ENCODE measurements around the gene SAP30.

The SAP30 gene

GRCh38 chr4:173367946-173368345 lies 2.8 kb upstream of the SAP30 start:
- no peak for DNase-seq

- DNase-seq: peak; percentile 50 to 51
Observed at GRCh38 chr4:173370130-173370476, 651 bp upstream of the SAP30 start.

- peak; percentile 7 to 20 for DNase-seq
Observed at GRCh38 chr4:173371292-173372192, 788 bp downstream of the SAP30 start.

- DNase-seq: no peak
Observed at GRCh38 chr4:173374588-173374987, 3.8 kb downstream of the SAP30 start.

DNA sequence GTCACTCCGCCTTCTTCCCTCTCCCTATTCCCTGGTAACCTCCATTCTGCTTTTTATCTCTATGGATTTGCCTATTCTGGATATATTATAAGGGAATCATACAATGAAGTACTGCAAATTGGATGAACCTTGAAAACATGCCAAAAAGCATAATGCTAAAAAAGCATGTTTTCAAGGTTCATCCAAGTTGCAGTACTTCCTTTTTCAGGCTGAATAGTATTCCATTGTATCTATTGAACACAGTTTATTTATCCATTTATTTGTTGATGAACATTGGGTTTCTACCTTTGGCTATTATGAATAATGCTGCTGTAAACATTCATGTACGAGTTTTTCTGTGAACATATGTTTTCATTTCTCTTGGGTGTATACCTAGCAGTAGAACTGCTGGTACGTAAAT lies 9.2 kb downstream of the SAP30 start:
- no peak for DNase-seq

GRCh38 chr4:173380987-173381386 lies 10.2 kb downstream of the SAP30 start:
- no peak for DNase-seq

- no peak for DNase-seq
Observed at GRCh38 chr4:173381610-173382009, 10.9 kb downstream of the SAP30 start.

GRCh38 chr4:173382349-173382748 lies 11.6 kb downstream of the SAP30 start:
- DNase-seq: no peak

DNA sequence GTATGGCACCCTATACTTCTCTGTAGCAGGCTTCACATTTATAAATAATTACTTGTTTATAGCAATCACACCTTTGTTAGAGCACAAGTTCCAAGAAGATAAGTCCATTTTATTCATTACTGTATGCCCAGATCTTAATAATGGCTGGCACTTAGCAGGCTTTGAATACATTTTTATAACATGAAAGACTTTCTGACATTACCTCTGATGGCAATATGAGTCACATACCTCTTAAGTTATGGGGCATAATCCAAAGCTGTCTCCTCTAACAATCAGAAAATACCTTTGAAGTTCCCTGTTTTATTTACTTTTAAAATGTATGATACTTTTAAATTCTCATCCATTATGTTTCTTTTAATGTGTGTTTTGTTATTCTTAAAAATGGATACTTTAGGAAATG lies 16.0 kb downstream of the SAP30 start:
- DNase-seq: no peak

DNA sequence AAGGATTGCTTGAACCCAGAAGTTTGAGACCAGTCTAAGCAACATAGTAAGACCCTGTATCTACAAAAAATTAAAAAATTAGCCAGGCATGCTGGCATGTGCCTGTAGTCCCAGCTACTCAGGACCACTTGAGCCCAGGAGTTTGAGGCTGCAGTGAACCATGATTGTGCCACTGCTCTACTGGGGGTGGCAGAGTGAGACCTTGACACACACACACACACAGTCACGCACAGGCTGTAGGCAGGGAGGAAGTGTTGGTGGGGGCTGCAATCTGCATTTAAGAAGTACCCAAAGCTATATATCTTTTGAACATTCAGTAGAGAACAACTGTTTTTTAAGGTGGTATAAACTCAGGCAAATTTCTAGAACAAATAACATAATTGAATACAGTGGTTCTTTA lies 20.9 kb downstream of the SAP30 start:
- DNase-seq: no peak

- no peak for DNase-seq
Observed at GRCh38 chr4:173397604-173398003, 26.9 kb downstream of the SAP30 start.

GRCh38 chr4:173398220-173398619 lies 27.5 kb downstream of the SAP30 start:
- no peak for DNase-seq

GRCh38 chr4:173398779-173399415 lies 28.1 kb downstream of the SAP30 start, which contains the start of gene SCRG1:
TSS of gene SCRG1 (minus strand) at chr4:173399116. CDS start at chr4:173391414, 7,702 bp downstream.
- no peak for DNase-seq

GRCh38 chr4:173401063-173401462 lies 30.3 kb downstream of the SAP30 start:
- DNase-seq: no peak

DNA sequence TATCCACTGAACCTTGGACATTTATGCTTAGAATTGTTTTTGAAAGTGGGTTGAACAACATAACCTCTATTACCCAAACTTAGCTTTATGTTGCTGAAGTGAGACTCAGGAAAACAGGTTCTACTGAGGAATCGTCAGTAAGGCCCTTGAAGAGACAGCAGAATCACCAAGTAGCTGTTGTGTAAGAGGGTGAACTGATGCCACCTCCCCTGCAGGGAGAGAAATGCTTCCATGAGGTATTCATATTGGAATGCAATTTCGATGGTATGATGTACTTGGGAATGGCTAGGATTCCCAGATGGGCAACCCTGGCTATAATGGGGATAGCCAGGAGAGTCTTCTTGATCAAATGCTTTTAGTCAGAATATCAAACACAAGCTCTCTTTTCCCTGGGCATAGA lies 32.3 kb downstream of the SAP30 start:
- DNase-seq: no peak

DNA sequence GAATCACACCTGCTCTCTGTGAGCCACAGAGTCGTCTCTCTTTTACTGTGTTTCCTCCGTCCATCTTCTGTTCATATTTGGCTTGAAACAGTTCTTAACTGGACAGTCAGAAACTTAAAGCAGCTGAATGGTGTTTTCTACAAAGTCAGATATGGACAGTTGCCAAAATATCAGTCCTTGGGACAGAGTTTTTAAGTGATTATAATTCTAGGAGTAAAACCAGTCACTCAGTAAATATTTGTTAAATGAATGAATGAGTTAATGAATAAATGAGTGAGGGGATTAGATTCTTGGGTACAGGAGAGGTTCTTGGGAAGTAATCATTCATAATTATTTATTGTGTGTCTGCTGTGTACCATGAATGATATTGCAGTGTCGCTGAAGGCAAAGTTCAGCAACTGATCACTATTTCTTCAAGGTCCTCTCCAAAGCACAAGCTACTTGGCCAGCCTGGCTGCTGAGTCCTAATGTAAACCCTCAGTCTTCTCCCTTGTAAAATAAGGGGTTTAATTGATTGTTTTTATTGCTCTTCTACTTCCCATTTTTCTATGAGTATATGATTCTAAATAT lies 33.6 kb downstream of the SAP30 start:
- no peak for DNase-seq

DNA sequence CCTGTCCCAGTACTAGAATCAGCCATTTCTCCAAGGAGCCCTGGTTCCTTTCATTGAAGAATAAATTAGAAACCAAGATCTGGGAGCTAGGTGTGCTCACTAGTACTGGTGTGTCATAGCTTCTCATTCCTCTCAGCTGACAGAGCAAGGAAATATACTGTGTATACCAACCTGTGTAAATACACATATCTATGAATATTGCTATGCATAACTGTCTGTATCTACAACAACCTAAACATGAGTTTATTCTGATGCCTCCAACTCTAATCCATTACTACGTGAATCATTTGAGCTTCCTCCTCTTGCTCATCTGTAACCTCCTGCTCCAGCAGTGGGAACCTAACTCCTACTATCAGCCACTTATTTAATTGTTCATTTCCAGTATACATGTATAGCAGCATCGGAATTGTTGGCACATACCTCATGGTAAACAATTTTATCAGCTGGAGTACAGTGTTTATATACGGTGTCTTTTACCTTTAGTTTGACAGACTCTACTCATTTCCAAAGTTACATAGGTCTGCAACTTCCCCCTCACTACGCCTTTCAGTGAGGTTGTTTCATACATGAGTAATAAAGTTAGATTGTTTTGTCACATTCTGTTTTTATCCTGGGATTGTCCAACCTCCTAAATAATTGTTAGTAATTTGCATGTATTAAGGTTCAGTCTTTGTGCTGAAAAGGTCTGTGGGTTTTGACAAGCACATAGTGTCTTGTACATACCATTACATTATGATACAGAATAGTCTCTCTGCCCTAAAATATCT lies 35.3 kb downstream of the SAP30 start:
- no peak for DNase-seq

GRCh38 chr4:173410079-173410478 lies 39.3 kb downstream of the SAP30 start:
- DNase-seq: no peak

- DNase-seq: no peak
Observed at GRCh38 chr4:173411106-173411693, 40.4 kb downstream of the SAP30 start.

GRCh38 chr4:173413036-173413435 lies 42.3 kb downstream of the SAP30 start:
- DNase-seq: no peak

DNA sequence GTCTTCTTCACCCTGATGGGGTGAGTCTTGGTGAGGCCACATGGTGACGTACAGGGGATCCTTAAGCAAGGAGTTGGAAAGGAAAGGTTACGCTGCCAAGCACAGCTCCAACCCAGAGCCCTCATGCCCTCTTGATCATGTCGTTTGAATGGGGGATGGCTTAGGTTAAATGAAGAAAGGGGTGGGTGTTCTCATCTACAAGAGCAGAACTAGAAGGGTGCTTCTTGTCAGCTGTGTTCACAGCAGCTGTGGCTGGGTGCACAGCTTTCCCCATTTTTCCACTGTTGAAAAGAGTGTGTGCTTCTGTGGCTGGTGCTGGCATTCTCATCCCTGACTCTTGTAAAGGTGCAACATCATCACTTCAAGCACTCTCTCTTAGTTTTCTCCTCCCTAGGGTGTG lies 43.7 kb downstream of the SAP30 start:
- DNase-seq: no peak

- no peak for DNase-seq
Observed at GRCh38 chr4:173415092-173415491, 44.3 kb downstream of the SAP30 start.
